Endodermal cell (in vitro differentiated cells): ENCODE measurements around the gene PLEKHG2. TPM values are rescaled to one million over a fixed set of nuclear protein-coding genes. Genes with fewer than 3 reads are reported as not detected.
"Not testable (repeated sequence)": the region's sequence is repeated elsewhere in the genome, so short reads cannot be mapped to it uniquely, and the experiment has no call there.

Experiments used
- DNase-seq: peaks from one replicate; pipeline ENCODE4 v3.0.0-alpha.2; 2017
- H3K27ac ChIP-seq: 2 replicates; pipeline ENCODE4 v1.5.1; 2013; ENCODE audit warnings: mild to moderate bottlenecking, low read depth, low read length, moderate library complexity
- H3K27me3 ChIP-seq: 2 replicates; pipeline ENCODE4 v1.6.1; 2013; ENCODE audit warnings: mild to moderate bottlenecking, low read length, moderate library complexity; ENCODE audit not compliant: insufficient read depth, control insufficient read depth, poor library complexity, severe bottlenecking
- H3K36me3 ChIP-seq: 2 replicates; pipeline ENCODE4 v1.7.0; 2013; ENCODE audit warnings: mild to moderate bottlenecking, low read length, moderate library complexity; ENCODE audit not compliant: control insufficient read depth, insufficient read depth
- H3K4me1 ChIP-seq: one replicate; pipeline ENCODE4 v1.7.0; 2013; ENCODE audit warnings: low read length; ENCODE audit not compliant: control insufficient read depth, insufficient read depth
- H3K4me3 ChIP-seq: 2 replicates; pipeline ENCODE4 v1.5.1; 2013; ENCODE audit warnings: mild to moderate bottlenecking, low read length, moderate library complexity
- H3K9ac ChIP-seq: 2 replicates; pipeline ENCODE4 v1.6.1; 2013; ENCODE audit warnings: mild to moderate bottlenecking, low read length, moderate library complexity; ENCODE audit not compliant: poor library complexity, severe bottlenecking; ENCODE audit errors: extremely low read depth
- H3K9me3 ChIP-seq: 2 replicates; pipeline ENCODE4 v1.6.1; 2013; ENCODE audit warnings: mild to moderate bottlenecking, low read length, moderate library complexity; ENCODE audit not compliant: control insufficient read depth
- H3K27ac Mint-ChIP-seq: 2 replicates; pipeline ENCODE4 v1.8.0; 2020; ENCODE audit warnings: mixed read lengths
- H3K27me3 Mint-ChIP-seq: 2 replicates; pipeline ENCODE4 v1.8.0; 2021; ENCODE audit warnings: mild to moderate bottlenecking, mixed read lengths; ENCODE audit not compliant: insufficient read depth
- H3K36me3 Mint-ChIP-seq: 2 replicates; pipeline ENCODE4 v1.8.0; 2020; ENCODE audit warnings: low read depth, mixed read lengths
- H3K4me1 Mint-ChIP-seq: 2 replicates; pipeline ENCODE4 v1.8.0; 2020; ENCODE audit warnings: mixed read lengths
- H3K4me3 Mint-ChIP-seq: 2 replicates; pipeline ENCODE4 v1.8.0; 2020; ENCODE audit warnings: mild to moderate bottlenecking, moderate library complexity, mixed read lengths
- H3K9me3 Mint-ChIP-seq: 2 replicates; pipeline ENCODE4 v1.8.0; 2020; ENCODE audit warnings: mild to moderate bottlenecking, mixed read lengths
- CTCF ChIP-seq: fragments of 200-600 bp; sonication (generic); conservative IDR thresholded peaks from 2 replicates; pipeline ENCODE4 v1.5.0; 2021; ENCODE audit warnings: antibody characterized with exemption, mild to moderate bottlenecking
- WGBS, 2 experiments: methylation state at CpG; one replicate each; pipeline versions ENCODE4 v1.1.5 to v1.1.7; 2013; ENCODE audit warnings: missing lambda C conversion rate in 2 of 2, mixed read lengths in 1 of 2; ENCODE audit not compliant: insufficient coverage in 1 of 2, insufficient read length in 1 of 2; 5-methylcytosine and 5-hydroxymethylcytosine counted together
- total RNA-seq, 2 donors: library from RNA; stranded (reverse); fragmentation: NEBNext Ultra II Directional in 1 of 2; extraction: Animal tissue kit (Norgen Biotek cat#: 25700) in 1 of 2; gene quantifications; 2 replicates in 1 of 2; 3 replicates in 1 of 2; pipeline ENCODE4 v1.2.1, GENCODE V29; 2021

Gene PLEKHG2
- total RNA-seq, 2 donors from 2014 or later, result 127 to 160 TPM

- Histone ChIP-seq H3K9me3 (no peaks in the 10 kb centered on the region), H3K27ac (no peak overlapping the region), H3K4me3 (no peak overlapping the region), H3K9ac (no peak overlapping the region), H3K36me3 (peaks cover 82% of the 10 kb centered on the region), H3K27me3 (no peaks in the 10 kb centered on the region), H3K4me1 (no peaks in the 10 kb centered on the region)
- H3K4me3 Mint-ChIP-seq, result no peak overlapping the region
- no peaks in the 10 kb centered on the region for H3K27me3 Mint-ChIP-seq
- no peak for TF ChIP-seq CTCF
- no peak overlapping the region for H3K27ac Mint-ChIP-seq
- no peaks in the 10 kb centered on the region for H3K9me3 Mint-ChIP-seq
- no peaks in the 10 kb centered on the region for H3K4me1 Mint-ChIP-seq
- H3K36me3 Mint-ChIP-seq, result peaks cover 81% of the 10 kb centered on the region
- DNase-seq, result no peak
Observed at GRCh38 chr19:39375929-39376328, 36.5 kb upstream of the PLEKHG2 start.

GRCh38 chr19:39377373-39378362 lies 34.8 kb upstream of the PLEKHG2 start:
- H3K36me3 Mint-ChIP-seq, result peaks cover 82% of the 10 kb centered on the region
- no peak for DNase-seq
- no peak overlapping the region for H3K27ac Mint-ChIP-seq
- no peak overlapping the region for H3K4me3 Mint-ChIP-seq
- H3K9me3 ChIP-seq, result no peaks in the 10 kb centered on the region
- H3K27me3 ChIP-seq, result no peaks in the 10 kb centered on the region
- no peaks in the 10 kb centered on the region for H3K9me3 Mint-ChIP-seq
- H3K4me3 ChIP-seq, result no peak overlapping the region
- TF ChIP-seq CTCF, result no peak
- peaks cover 84% of the 10 kb centered on the region for H3K36me3 ChIP-seq
- no peaks in the 10 kb centered on the region for H3K27me3 Mint-ChIP-seq
- no peaks in the 10 kb centered on the region for H3K4me1 ChIP-seq
- H3K27ac ChIP-seq, result no peak overlapping the region
- H3K9ac ChIP-seq, result no peak overlapping the region
- H3K4me1 Mint-ChIP-seq, result no peaks in the 10 kb centered on the region
- 94 to 96% methylated on average over 15 to 18 of the region's 18 CpGs for WGBS, 2 experiments

GRCh38 chr19:39379366-39379765 lies 33.1 kb upstream of the PLEKHG2 start:
- WGBS, 2 experiments, result 93% methylated on average over 4 of the region's 4 CpGs; no CpG with 5 or more reads in 1 of the 2 experiments
- H3K27me3 Mint-ChIP-seq, result not testable (repeated sequence)

More at GRCh38 chr19:39379366-39379765, 33.1 kb upstream of the PLEKHG2 start:
- not testable (repeated sequence) for H3K9ac ChIP-seq, H3K9me3 Mint-ChIP-seq, DNase-seq, H3K4me3 Mint-ChIP-seq, H3K27me3 ChIP-seq, H3K9me3 ChIP-seq, H3K27ac Mint-ChIP-seq, H3K4me3 ChIP-seq, H3K4me1 ChIP-seq, H3K4me1 Mint-ChIP-seq, H3K27ac ChIP-seq
- H3K36me3 Mint-ChIP-seq, result peaks cover 85% of the 10 kb centered on the region
- H3K36me3 ChIP-seq, result peaks cover 85% of the 10 kb centered on the region
